Activated CD4-positive, alpha-beta T cell treated with anti-CD3 and anti-CD28 coated beads, Interleukin-2, amount 50 U/mL, for 24 hours (primary cell): ENCODE data around the gene COL19A1.

ENCODE experiments used
- DNase-seq, 2 donors: peaks; one replicate each; pipeline ENCODE4 v3.0.0-alpha.2; 2020; ENCODE audit warnings: low read depth in 1 of 2, low spot score in 1 of 2

COL19A1 gene

GRCh38 chr6:70119218-70119835 is 253.0 kb downstream of the COL19A1 start:
- no peak for DNase-seq

GRCh38 chr6:70124443-70124842 is 258.1 kb downstream of the COL19A1 start:
- no peak for DNase-seq

GRCh38 chr6:70124882-70125545 is 258.7 kb downstream of the COL19A1 start:
- DNase-seq = no peak

GRCh38 chr6:70125602-70126001 is 259.2 kb downstream of the COL19A1 start:
- no peak for DNase-seq

- no peak for DNase-seq
Measured at GRCh38 chr6:70129341-70129740, 263.0 kb downstream of the COL19A1 start.

- no peak for DNase-seq
Measured at GRCh38 chr6:70130865-70131264, 264.5 kb downstream of the COL19A1 start.

- DNase-seq = no peak
Measured at GRCh38 chr6:70131528-70131927, 265.2 kb downstream of the COL19A1 start.

GRCh38 chr6:70133246-70133645 is 266.9 kb downstream of the COL19A1 start:
- no peak for DNase-seq

GRCh38 chr6:70134542-70134941 is 268.2 kb downstream of the COL19A1 start:
- DNase-seq = no peak

GRCh38 chr6:70135219-70136160 is 269.1 kb downstream of the COL19A1 start:
- DNase-seq = no peak

GRCh38 chr6:70136996-70137395 is 270.6 kb downstream of the COL19A1 start:
- no peak for DNase-seq

- DNase-seq = no peak
Measured at GRCh38 chr6:70140496-70140895, 274.1 kb downstream of the COL19A1 start.

GRCh38 chr6:70142034-70142433 is 275.7 kb downstream of the COL19A1 start:
- DNase-seq = no peak

GRCh38 chr6:70145178-70145577 is 278.8 kb downstream of the COL19A1 start:
- DNase-seq = no peak

- DNase-seq = no peak
Measured at GRCh38 chr6:70149209-70149788, 282.9 kb downstream of the COL19A1 start.

GRCh38 chr6:70150521-70150920 is 284.2 kb downstream of the COL19A1 start:
- no peak for DNase-seq

- DNase-seq = no peak
Measured at GRCh38 chr6:70151616-70152015, 285.3 kb downstream of the COL19A1 start.

GRCh38 chr6:70152786-70153185 is 286.4 kb downstream of the COL19A1 start:
- DNase-seq = no peak

- DNase-seq = no peak
Measured at GRCh38 chr6:70157086-70157485, 290.7 kb downstream of the COL19A1 start.

- DNase-seq = no peak
Measured at GRCh38 chr6:70160276-70160675, 293.9 kb downstream of the COL19A1 start.

- no peak for DNase-seq
Measured at GRCh38 chr6:70162972-70163371, 296.6 kb downstream of the COL19A1 start.

GRCh38 chr6:70163795-70164194 is 297.4 kb downstream of the COL19A1 start:
- DNase-seq = no peak
